Natural killer cell (primary cell): ENCODE data around the gene FLCN. TPM values are rescaled to one million over a fixed set of nuclear protein-coding genes. Genes with fewer than 3 reads are reported as not detected.

Experiments
- ATAC-seq, 3 donors: fragments of 150-1000 bp in 2 of 3; fragments of 200-7000 bp in 1 of 3; cut with Tn5 transposase; 1 replicate in 1 of 3; 2 replicates in 2 of 3; pipeline ENCODE4 v1.10.0; 2021; ENCODE audit warnings: mild to moderate bottlenecking in 2 of 3, moderate library complexity in 2 of 3
- DNase-seq, 2 donors: peaks; one replicate each; pipeline versions ENCODE4 v3.0.0 to v3.0.0-alpha.2; 2013 to 2021; ENCODE audit warnings: mixed read lengths in 1 of 2
- H3K27ac ChIP-seq: one replicate; pipeline ENCODE4 v1.5.1; 2013; ENCODE audit warnings: mild to moderate bottlenecking, low read length
- H3K27me3 ChIP-seq: one replicate; pipeline ENCODE4 v1.6.1; 2013; ENCODE audit warnings: low read length; ENCODE audit not compliant: control insufficient read depth, insufficient read depth
- H3K36me3 ChIP-seq: one replicate; pipeline ENCODE4 v1.6.1; 2013; ENCODE audit warnings: low read length; ENCODE audit not compliant: control insufficient read depth, insufficient read depth
- H3K4me1 ChIP-seq: one replicate; pipeline ENCODE4 v1.6.1; 2013; ENCODE audit warnings: low read length; ENCODE audit not compliant: control insufficient read depth, insufficient read depth
- H3K4me3 ChIP-seq: one replicate; pipeline ENCODE4 v1.5.1; 2013; ENCODE audit warnings: low read length
- H3K9me3 ChIP-seq: one replicate; pipeline ENCODE4 v1.6.1; 2013; ENCODE audit warnings: low read length; ENCODE audit not compliant: control insufficient read depth, insufficient read depth
- H3K27ac Mint-ChIP-seq, 2 donors: one replicate each; pipeline ENCODE4 v1.8.0; 2022; ENCODE audit warnings: mild to moderate bottlenecking in 2 of 2, mixed read lengths in 2 of 2, moderate library complexity in 1 of 2
- H3K27me3 Mint-ChIP-seq, 2 donors: one replicate each; pipeline ENCODE4 v1.8.0; 2022; ENCODE audit warnings: low read depth in 2 of 2, mixed read lengths in 2 of 2
- H3K36me3 Mint-ChIP-seq: one replicate; pipeline ENCODE4 v1.8.0; 2022; ENCODE audit warnings: mixed read lengths
- H3K4me1 Mint-ChIP-seq, 2 donors: one replicate each; pipeline ENCODE4 v1.8.0; 2022; ENCODE audit warnings: mixed read lengths in 2 of 2
- H3K4me3 Mint-ChIP-seq: one replicate; pipeline ENCODE4 v1.8.0; 2022; ENCODE audit warnings: mild to moderate bottlenecking, moderate library complexity, mixed read lengths
- H3K9me3 Mint-ChIP-seq, 2 donors: one replicate each; pipeline ENCODE4 v1.8.0; 2022; ENCODE audit warnings: mixed read lengths in 2 of 2
- CTCF ChIP-seq: fragments of 200-600 bp; IDR thresholded peaks from one replicate; pipeline ENCODE4 v1.8.0; 2022; ENCODE audit warnings: antibody characterized with exemption
- WGBS: methylation state at CpG from one replicate; pipeline ENCODE4 v1.1.7; 2013; ENCODE audit warnings: missing lambda C conversion rate; ENCODE audit not compliant: insufficient coverage; 5-methylcytosine and 5-hydroxymethylcytosine counted together
- intact Hi-C: fragments of 100-400 bp; cut with micrococcal nuclease; formaldehyde crosslinking; loops from one replicate; pipeline ENCODE4 v1.14.2; 2022
- total RNA-seq, 4 donors: library from RNA; stranded (reverse); fragments of 120-200 nt in 1 of 4; gene quantifications; one replicate each; pipeline versions ENCODE4 v1.2.3 to v1.2.4, GENCODE V29; 2013 to 2022

Gene FLCN
- total RNA-seq, 3 donors from 2014 or later (not counting 1 experiment from before 2014, with no cell fraction given), result 26.7 to 43.6 (median 33.8) TPM

DNA sequence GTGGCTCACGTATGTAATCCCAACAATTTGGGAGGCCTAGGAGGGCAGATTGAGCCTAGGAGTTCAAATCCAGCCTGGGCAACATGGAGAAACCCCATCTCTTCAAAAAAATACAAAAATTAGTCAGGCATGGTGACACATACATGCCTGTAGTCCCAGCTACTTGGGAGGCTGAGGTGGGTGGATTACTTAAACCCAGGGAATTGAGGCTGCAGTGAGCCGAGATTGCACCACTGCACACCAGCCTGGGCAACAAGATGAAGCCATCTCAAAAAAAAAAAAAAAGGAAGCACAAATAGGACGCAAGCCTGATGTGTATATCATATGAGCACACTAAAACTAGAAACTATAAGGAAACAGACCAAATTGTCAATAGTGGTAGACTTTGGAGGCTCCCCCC lies 17.1 kb upstream of the FLCN start:
- peaks cover 52% of the 10 kb centered on the region for H3K36me3 ChIP-seq
- Mint-ChIP-seq H3K4me3 (no peak overlapping the region), H3K27ac (no peak overlapping the region), H3K4me1 (peaks cover 0 to 6% of the 10 kb centered on the region in 2 donors), H3K36me3 (peaks cover 8% of the 10 kb centered on the region), H3K9me3 (no peaks in the 10 kb centered on the region), H3K27me3 (no peaks in the 10 kb centered on the region)
- ATAC-seq (no peak), DNase-seq (no peak)
- WGBS, result 92% methylated on average over 2 of the region's 3 CpGs
- TF ChIP-seq CTCF, result no peak
- intact Hi-C loops, result no loop called here
- H3K27ac ChIP-seq, result no peak overlapping the region
- no peak overlapping the region for H3K4me3 ChIP-seq
- H3K27me3 ChIP-seq, result no peaks in the 10 kb centered on the region
- no peaks in the 10 kb centered on the region for H3K9me3 ChIP-seq
- H3K4me1 ChIP-seq, result no peaks in the 10 kb centered on the region

- Mint-ChIP-seq H3K36me3 (peaks cover 1% of the 10 kb centered on the region), H3K4me1 (peaks cover 0 to 6% of the 10 kb centered on the region in 2 donors), H3K27ac (no peak overlapping the region), H3K9me3 (no peaks in the 10 kb centered on the region), H3K27me3 (no peaks in the 10 kb centered on the region), H3K4me3 (no peak overlapping the region)
- Histone ChIP-seq H3K4me1 (no peaks in the 10 kb centered on the region), H3K36me3 (peaks cover 52% of the 10 kb centered on the region), H3K4me3 (no peak overlapping the region), H3K27me3 (no peaks in the 10 kb centered on the region), H3K27ac (no peak overlapping the region), H3K9me3 (no peaks in the 10 kb centered on the region)
- 96% methylated on average over 3 of the region's 3 CpGs for WGBS
- DNase-seq (no peak), ATAC-seq (no peak)
- intact Hi-C loops, result no loop called here
- no peak for TF ChIP-seq CTCF
These were observed 16.4 kb upstream of the FLCN start for GRCh38 chr17:17253406-17253805.

- Mint-ChIP-seq H3K27ac (no peak overlapping the region), H3K36me3 (no peaks in the 10 kb centered on the region), H3K9me3 (no peaks in the 10 kb centered on the region), H3K4me1 (peaks cover 0 to 6% of the 10 kb centered on the region in 2 donors), H3K4me3 (no peak overlapping the region), H3K27me3 (no peaks in the 10 kb centered on the region)
- Histone ChIP-seq H3K36me3 (peaks cover 56% of the 10 kb centered on the region), H3K4me3 (no peak overlapping the region), H3K27me3 (no peaks in the 10 kb centered on the region), H3K4me1 (no peaks in the 10 kb centered on the region), H3K27ac (no peak overlapping the region), H3K9me3 (no peaks in the 10 kb centered on the region)
- no peak for TF ChIP-seq CTCF
- intact Hi-C loops, result no loop called here
- DNase-seq (no peak), ATAC-seq (no peak)
- 76% methylated on average over 8 of the region's 9 CpGs for WGBS
These were observed 15.2 kb upstream of the FLCN start for GRCh38 chr17:17252149-17252661.

GRCh38 chr17:17246879-17247278 lies 9.9 kb upstream of the FLCN start:
- ATAC-seq, result no peak
- no peaks in the 10 kb centered on the region for H3K27me3 Mint-ChIP-seq
- H3K27ac Mint-ChIP-seq, result peak overlapping the region; percentile 26 to 40
- H3K4me3 ChIP-seq, result no peak overlapping the region
- H3K4me3 Mint-ChIP-seq, result no peak overlapping the region
- H3K9me3 Mint-ChIP-seq, result no peaks in the 10 kb centered on the region
- intact Hi-C loops, result no loop called here
- no peak overlapping the region for H3K27ac ChIP-seq
- peaks cover 44% of the 10 kb centered on the region for H3K36me3 ChIP-seq
- DNase-seq, result no peak
- H3K36me3 Mint-ChIP-seq, result no peaks in the 10 kb centered on the region
- 99% methylated on average over 3 of the region's 3 CpGs for WGBS
- H3K27me3 ChIP-seq, result no peaks in the 10 kb centered on the region
- TF ChIP-seq CTCF, result no peak
- no peaks in the 10 kb centered on the region for H3K4me1 ChIP-seq
- no peaks in the 10 kb centered on the region for H3K4me1 Mint-ChIP-seq
- H3K9me3 ChIP-seq, result no peaks in the 10 kb centered on the region
